Sigmoid colon (tissue), 3 donors: Measurements from ENCODE around the gene BID.

ENCODE experiments used
- CTCF ChIP-seq, 4 experiments: fragments of 450-650 bp in 3 of 4; fragments of 200-600 bp in 1 of 4; IDR thresholded peaks; one replicate each; pipeline ENCODE4 v1.5.1; 2016 to 2019; ENCODE audit warnings: antibody characterized with exemption in 4 of 4, mild to moderate bottlenecking in 3 of 4, moderate library complexity in 2 of 4
- POLR2A ChIP-seq, 2 donors: fragments of 450-650 bp; IDR thresholded peaks; one replicate each; pipeline ENCODE4 v1.6.1; 2016; ENCODE audit warnings: antibody characterized with exemption in 2 of 2, mild to moderate bottlenecking in 2 of 2, moderate library complexity in 2 of 2

GRCh38 chr22:17719911-17720310 lies 54.4 kb downstream of the BID start:
- TF ChIP-seq POLR2A (IDR thresholded peaks at IDR 0.05), result no peak
- TF ChIP-seq CTCF (IDR thresholded peaks at IDR 0.05), result no peak
